Measurements from ENCODE around the gene BAZ1A.

DNA sequence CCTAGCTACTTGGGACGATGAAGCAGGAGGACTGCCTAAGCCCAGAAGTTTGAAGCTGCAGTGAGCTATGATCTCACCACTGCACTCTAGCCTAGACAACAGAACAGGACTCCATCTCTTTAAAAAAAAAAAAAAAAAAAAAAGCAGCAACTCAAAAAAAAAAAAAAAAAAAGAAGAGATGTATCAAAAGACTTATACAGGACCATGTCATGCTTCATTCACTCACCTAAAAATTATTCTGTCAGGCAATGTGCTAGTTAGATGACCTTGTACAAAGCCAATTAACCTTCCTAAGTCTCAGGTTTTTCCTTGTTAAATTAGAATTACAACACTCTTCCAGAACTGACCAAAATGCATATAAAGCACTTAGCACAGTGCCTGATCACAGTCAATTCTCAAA lies 50.9 kb downstream of the BAZ1A start:
- TF ChIP-seq CTCF (IDR thresholded peaks at IDR 0.05), result no peak
- TF ChIP-seq MLX (CRISPR knock-in tag; IDR thresholded peaks at IDR 0.05), result no peak
- no peak for TF ChIP-seq TEAD4 (CRISPR knock-in tag; IDR thresholded peaks at IDR 0.05)
- no peak for TF ChIP-seq CREB1 (CRISPR knock-in tag; IDR thresholded peaks at IDR 0.05)
- TF ChIP-seq ATF6 (CRISPR knock-in tag; IDR thresholded peaks at IDR 0.05), result no peak
- TF ChIP-seq ZBTB21 (CRISPR knock-in tag; IDR thresholded peaks at IDR 0.05; ENCODE audit: borderline replicate concordance), result no peak

Measured in WTC11 (cell line).